OCI-M1 (cell line): ENCODE data around the gene SEPTIN8.
A peak's percentile ranks its signal among the peaks of the same experiment; 100 is the strongest.

ENCODE experiments used
- DNase-seq: peaks from one replicate; lab custom pipeline; 2025; lab: John Stamatoyannopoulos, UW

The SEPTIN8 gene

DNA sequence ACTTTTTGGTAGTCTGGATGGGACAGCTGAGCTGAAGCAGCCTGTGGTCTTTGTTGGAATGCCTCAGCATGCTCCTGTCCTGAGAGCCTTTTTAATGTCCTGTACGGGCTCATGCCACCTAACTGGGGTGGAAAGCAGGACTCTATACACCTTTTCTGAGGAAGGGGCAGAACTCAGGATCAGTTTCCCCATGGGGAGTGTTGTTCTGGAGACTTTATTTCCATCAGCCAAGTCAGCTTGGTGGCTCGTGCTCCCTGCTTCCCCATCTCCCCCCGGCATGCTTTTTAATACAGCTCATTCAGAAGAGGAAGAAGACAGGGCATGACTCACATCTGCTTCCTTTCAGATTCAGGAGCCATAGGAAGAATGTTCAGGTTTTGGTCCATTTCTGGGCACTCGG is 5.1 kb upstream of the SEPTIN8 start:
- DNase-seq: peak; percentile 26

- DNase-seq: no peak
Observed at GRCh38 chr5:132781029-132781428, 4.0 kb upstream of the SEPTIN8 start.

DNA sequence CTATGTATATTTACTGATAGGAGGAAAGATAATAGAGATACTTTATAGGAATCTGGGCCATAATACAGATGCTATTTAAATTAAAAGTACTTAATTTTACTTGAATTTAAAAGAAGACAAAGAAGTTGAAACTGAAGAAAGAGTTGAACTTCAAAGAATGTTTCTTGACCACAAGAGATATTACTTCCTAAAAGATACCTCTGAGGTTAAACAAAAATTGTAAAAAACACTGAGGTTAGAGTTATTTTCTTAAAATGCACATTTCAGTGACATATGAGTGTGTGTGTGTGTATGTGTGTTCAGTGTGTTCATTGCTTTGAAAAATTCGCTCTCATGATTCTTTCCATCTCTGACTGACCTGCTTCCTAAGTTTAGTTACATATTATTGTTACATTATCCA is 3.5 kb upstream of the SEPTIN8 start:
- no peak for DNase-seq

DNA sequence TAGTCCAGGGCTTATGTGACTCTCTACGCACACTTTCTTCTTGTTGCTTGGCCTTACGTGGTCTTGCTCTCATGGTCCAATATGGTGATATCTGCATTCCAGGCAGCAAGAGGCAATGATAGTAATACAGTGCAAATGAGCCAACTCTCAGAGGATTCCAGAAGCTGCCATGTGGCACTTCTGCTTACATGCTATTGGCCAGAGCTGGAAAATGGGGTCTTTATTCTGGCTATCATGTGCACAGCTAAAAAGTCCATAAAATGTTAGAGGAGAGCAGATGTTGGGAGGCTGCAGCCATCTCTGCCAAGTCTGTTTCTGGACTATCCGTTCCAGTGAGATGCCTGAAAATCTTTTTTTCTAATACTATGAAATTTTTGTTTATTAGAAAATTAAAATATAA is 2.9 kb upstream of the SEPTIN8 start:
- DNase-seq: no peak

DNA sequence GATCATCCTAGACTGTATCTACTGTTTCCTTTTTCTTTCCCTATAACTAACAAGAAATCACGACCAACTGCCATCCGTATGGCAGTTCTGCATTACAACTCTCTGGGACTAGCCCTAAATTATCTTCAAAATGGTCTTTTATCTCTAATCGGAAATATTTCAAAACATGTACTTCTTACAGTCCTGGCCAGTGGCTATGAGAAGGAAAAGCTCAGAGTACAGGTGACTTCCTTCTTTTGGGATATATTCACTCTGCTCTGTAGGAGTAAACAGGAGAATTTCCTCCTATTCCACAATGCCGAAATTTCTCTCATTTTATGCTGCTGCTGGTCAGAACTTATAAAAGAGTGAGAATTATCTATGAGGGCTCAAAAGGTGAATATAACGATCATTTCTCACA is 1.8 kb upstream of the SEPTIN8 start:
- DNase-seq: peak; percentile 22

GRCh38 chr5:132778129-132778528 is 1.1 kb upstream of the SEPTIN8 start:
- no peak for DNase-seq

DNA sequence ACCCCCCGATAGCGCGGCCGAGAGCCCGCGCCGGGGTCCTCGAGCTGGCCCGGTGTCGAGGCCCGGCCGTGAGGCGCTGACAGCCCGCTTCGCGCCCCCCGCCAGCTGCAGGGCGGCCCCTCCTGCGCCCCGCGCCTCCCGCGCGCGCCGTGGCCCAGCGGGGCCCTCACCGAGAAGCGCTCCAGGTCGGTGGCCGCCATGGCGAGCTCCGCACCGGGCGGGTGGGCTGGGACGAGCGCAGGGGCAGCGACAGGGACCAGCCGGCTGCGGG is 166 bp downstream of the SEPTIN8 start:
- no peak for DNase-seq

GRCh38 chr5:132776131-132776937 is 705 bp downstream of the SEPTIN8 start:
- DNase-seq: peak; percentile 65

GRCh38 chr5:132775476-132775961 is 1.5 kb downstream of the SEPTIN8 start:
- peak; percentile 40 for DNase-seq

DNA sequence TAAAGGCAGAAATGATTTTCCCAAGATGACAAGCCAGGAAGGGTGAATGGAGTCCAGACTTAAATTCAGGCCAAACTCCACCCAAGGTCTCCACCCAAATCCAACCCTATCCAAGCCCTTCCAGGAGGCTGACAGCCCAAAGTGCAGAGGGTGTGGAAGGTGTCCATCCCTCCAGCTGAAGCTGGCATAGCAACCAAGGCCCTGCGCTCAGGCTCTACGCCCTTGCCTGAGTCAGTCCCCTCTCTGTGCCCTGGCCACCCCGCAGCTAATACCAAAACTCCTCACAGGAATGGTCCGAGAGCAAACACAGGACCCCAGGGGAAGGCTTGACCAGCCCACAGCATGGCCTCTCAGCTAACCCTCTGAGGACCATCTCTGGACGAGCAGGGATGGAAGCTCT is 2.1 kb downstream of the SEPTIN8 start:
- DNase-seq: no peak

- no peak for DNase-seq
Observed at GRCh38 chr5:132774406-132774805, 2.6 kb downstream of the SEPTIN8 start.

GRCh38 chr5:132773601-132774355 is 3.3 kb downstream of the SEPTIN8 start:
- DNase-seq: peak; percentile 45

GRCh38 chr5:132773114-132773513 is 3.9 kb downstream of the SEPTIN8 start:
- DNase-seq: no peak

GRCh38 chr5:132772291-132773070 is 4.6 kb downstream of the SEPTIN8 start:
- no peak for DNase-seq

- DNase-seq: no peak
Observed at GRCh38 chr5:132771503-132771998, 5.5 kb downstream of the SEPTIN8 start.

DNA sequence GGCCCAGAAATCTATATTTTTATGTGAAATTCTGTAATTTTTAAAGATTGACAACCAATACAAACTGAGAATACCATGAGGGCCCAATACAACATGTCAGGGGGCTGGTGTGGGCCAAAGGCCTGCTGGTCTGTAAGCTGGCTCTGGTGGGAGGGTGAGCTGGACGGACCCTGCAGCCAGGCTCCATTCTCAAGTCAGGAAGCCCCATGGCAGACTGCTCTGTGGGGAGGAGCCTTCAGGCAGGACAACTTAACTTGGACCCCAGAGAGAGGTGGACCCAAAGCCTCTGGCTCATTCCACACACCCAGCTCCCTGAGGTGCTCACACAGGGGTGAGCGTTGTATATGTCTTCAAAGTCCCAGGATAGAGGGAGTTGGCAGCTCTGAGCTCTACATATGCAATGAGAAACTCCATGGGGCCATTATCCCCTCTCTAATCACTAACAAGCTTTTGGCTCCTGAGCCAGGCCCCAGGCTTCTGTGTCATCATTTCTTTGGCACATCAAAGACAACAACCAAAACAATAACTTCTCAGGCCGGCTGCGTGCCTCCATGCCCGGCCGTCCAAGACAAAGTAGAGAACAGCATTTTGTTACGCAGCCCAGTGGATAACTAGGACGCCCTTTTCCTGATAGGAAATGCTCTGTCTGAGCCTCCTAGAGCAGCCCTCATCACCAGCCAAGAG is 6.4 kb downstream of the SEPTIN8 start:
- DNase-seq: no peak

DNA sequence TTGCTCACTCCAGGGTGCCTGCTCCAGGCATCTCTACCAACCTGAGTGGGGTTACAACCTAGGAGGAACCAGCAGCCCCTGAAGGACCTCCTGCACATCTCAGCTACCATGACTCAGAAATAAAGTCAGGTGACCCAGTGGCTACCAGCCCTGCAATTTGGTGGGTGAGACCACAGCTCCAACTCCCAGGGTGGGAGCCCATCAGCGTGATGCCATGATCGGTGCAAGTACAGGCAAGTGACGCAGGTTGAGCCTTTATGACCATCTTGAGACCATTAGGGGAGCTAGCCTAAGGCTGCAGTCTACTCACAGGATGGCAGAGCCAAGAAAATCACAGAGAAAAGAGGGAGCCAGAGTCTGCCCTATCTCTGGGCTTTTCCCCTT is 8.6 kb downstream of the SEPTIN8 start:
- DNase-seq: no peak

- DNase-seq: no peak
Observed at GRCh38 chr5:132767150-132767549, 9.9 kb downstream of the SEPTIN8 start.

DNA sequence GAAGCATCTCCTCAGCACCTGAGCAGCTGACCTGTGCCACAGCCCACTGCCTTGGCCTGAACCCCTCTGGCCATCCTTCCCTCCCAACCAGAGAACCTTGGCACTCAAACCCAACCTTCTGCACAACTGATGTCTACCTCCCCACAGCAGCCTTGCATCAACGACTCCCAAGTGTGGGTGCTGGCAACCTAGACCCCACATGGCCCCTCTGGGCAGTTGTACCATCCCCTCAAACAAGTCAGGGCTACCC is 10.3 kb downstream of the SEPTIN8 start:
- DNase-seq: no peak

DNA sequence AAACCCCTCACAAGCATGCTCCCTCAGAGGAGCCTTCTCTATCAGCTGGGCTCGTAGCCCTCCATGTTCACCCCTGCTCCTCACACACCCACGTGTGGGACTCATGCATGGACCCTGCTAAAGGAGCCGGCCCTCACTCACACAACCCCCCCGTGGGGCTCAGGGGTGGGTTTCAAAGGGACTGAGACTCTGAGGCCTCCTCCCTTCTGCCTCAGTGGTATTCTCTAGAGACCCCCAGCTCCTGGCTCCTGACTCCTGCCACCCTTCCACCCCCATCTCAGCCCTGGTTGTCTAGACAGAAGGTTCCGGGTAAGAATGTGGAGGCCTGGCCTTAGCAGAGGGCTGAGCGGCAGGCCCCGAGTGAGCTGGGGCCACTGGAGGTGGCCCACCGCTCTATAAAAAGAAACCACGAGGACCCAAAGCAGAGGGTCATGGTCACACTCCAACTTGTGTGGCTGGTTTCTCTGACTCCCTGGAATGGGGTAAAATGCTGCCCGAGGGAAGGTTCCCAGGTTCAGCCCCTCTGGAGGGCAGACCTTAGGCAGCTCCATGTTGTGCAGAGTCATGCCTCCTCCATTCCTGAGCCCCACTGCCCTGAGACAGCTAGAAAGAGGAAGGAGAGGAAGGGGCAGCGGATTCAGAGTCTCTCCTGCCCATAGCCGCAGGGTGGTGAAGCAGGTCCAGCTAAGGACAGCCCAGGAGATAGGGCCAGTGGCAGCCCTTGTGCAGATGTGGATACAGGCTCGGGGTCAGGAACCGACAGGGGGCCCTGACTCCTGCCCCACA is 10.8 kb downstream of the SEPTIN8 start:
- no peak for DNase-seq

- DNase-seq: no peak
Observed at GRCh38 chr5:132765311-132766019, 11.6 kb downstream of the SEPTIN8 start.
